Peyer's patch (tissue), 4 donors: ENCODE measurements around the gene LSP1.

ENCODE experiments used
- POLR2A ChIP-seq, 2 donors: fragments of 450-650 bp; IDR thresholded peaks; one replicate each; pipeline ENCODE4 v1.5.1; 2017; ENCODE audit warnings: antibody characterized with exemption in 2 of 2, mild to moderate bottlenecking in 2 of 2, moderate library complexity in 2 of 2
- TF ChIP-seq, protein P1 (sequence below), 6 experiments: fragments of 450-650 bp in 4 of 6; fragments of 200-600 bp in 2 of 6; sonication (generic) in 1 of 6; IDR thresholded peaks; one replicate each; pipeline ENCODE4 v1.5.1; 2017 to 2019; ENCODE audit warnings: antibody characterized with exemption in 6 of 6, mild to moderate bottlenecking in 3 of 6, moderate library complexity in 1 of 6

DNA sequence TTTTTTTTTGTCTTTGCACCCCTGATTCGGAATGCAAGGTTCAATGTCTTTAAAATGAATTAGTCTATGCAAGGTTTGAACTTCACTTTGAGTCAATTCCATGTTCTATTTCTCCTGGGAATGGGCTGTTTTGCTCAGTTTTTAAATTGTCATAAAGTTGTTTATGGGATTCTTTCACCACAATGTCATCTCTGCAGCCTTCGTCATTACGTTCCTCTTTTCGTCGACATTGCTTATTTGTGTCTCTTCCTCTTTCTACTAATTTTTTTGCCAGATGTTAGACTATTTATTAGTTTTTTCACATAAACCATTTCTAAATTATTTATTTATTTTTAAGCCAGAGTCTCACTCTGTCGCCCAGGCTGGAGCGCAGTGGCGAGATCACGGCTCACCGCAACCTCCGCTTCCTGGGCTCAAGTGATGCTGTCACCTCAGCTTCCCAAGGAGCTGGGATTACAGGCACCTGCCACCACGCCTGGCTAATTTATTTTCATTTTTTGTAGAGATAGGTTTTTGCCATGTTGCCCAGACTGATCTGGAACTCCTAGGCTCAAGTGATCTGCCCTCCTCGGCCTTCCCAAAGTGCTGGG lies 59.5 kb downstream of the LSP1 start:
- TF ChIP-seq POLR2A (IDR thresholded peaks at IDR 0.05), result no peak
- TF ChIP-seq, protein P1, sequence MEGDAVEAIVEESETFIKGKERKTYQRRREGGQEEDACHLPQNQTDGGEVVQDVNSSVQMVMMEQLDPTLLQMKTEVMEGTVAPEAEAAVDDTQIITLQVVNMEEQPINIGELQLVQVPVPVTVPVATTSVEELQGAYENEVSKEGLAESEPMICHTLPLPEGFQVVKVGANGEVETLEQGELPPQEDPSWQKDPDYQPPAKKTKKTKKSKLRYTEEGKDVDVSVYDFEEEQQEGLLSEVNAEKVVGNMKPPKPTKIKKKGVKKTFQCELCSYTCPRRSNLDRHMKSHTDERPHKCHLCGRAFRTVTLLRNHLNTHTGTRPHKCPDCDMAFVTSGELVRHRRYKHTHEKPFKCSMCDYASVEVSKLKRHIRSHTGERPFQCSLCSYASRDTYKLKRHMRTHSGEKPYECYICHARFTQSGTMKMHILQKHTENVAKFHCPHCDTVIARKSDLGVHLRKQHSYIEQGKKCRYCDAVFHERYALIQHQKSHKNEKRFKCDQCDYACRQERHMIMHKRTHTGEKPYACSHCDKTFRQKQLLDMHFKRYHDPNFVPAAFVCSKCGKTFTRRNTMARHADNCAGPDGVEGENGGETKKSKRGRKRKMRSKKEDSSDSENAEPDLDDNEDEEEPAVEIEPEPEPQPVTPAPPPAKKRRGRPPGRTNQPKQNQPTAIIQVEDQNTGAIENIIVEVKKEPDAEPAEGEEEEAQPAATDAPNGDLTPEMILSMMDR (IDR thresholded peaks at IDR 0.05), result no peak
